ENCODE measurements around the gene AK2. TPM values are rescaled to one million over a fixed set of nuclear protein-coding genes. Genes with fewer than 3 reads are reported as not detected.
"Not testable (repeated sequence)": the region's sequence is repeated elsewhere in the genome, so short reads cannot be mapped to it uniquely, and the experiment has no call there.

AK2 gene
- total and polyA plus RNA-seq, 9 donors, result 52.9 to 150 (median 115) TPM

GRCh38 chr1:33030575-33030974 lies 6.1 kb downstream of the AK2 start:
- 94 to 95% (median 94%) methylated on average over 2 of the region's 2 CpGs for WGBS, 3 donors
- Histone ChIP-seq H3K4me1 (ENCODE audit: insufficient read depth) (peaks cover 2% of the 10 kb centered on the region), H3K36me3 (no peaks in the 10 kb centered on the region), H3K27me3 (no peaks in the 10 kb centered on the region), H3K27ac (no peak overlapping the region), H3K9me3 (no peaks in the 10 kb centered on the region), H3K4me3 (no peak overlapping the region)
- DNase-seq, result no peak
- intact Hi-C loops (cut with DNase I), result no loop called here
- no peak for TF ChIP-seq POLR2A (IDR thresholded peaks at IDR 0.05)
- TF ChIP-seq CTCF (IDR thresholded peaks at IDR 0.05), result no peak
- TF ChIP-seq EP300 (IDR thresholded peaks at IDR 0.05), result no peak

- Histone ChIP-seq H3K4me3 (no peak overlapping the region), H3K27me3 (no peaks in the 10 kb centered on the region), H3K36me3 (no peaks in the 10 kb centered on the region), H3K4me1 (ENCODE audit: insufficient read depth) (peaks cover 1% of the 10 kb centered on the region), H3K27ac (no peak overlapping the region), H3K9me3 (no peaks in the 10 kb centered on the region)
- no peak for TF ChIP-seq EP300 (IDR thresholded peaks at IDR 0.05)
- TF ChIP-seq CTCF (IDR thresholded peaks at IDR 0.05), result no peak
- no peak for TF ChIP-seq POLR2A (IDR thresholded peaks at IDR 0.05)
- intact Hi-C loops (cut with DNase I), result no loop called here
- WGBS, 3 donors, result 88 to 95% (median 95%) methylated on average over 5 of the region's 5 CpGs
- DNase-seq, result no peak
Observed at GRCh38 chr1:33029921-33030320, 6.8 kb downstream of the AK2 start.

- no peak overlapping the region for H3K27ac ChIP-seq
- H3K27me3 ChIP-seq, result no peaks in the 10 kb centered on the region
- H3K36me3 ChIP-seq, result no peaks in the 10 kb centered on the region
- H3K9me3 ChIP-seq, result no peaks in the 10 kb centered on the region
- intact Hi-C loops (cut with DNase I), result no loop called here
- peaks cover 1% of the 10 kb centered on the region for H3K4me1 ChIP-seq (ENCODE audit: insufficient read depth)
- no peak for TF ChIP-seq CTCF (IDR thresholded peaks at IDR 0.05)
- TF ChIP-seq EP300 (IDR thresholded peaks at IDR 0.05), result no peak
- H3K4me3 ChIP-seq, result no peak overlapping the region
- no peak for DNase-seq
- WGBS, 3 donors, result 90 to 96% (median 92%) methylated on average over 4 of the region's 4 CpGs
Observed at GRCh38 chr1:33029209-33029608, 7.5 kb downstream of the AK2 start.

GRCh38 chr1:33025761-33026160 lies 10.9 kb downstream of the AK2 start:
- no peaks in the 10 kb centered on the region for H3K27me3 ChIP-seq
- no peak for DNase-seq
- no peak overlapping the region for H3K27ac ChIP-seq
- H3K4me1 ChIP-seq (ENCODE audit: insufficient read depth), result no peaks in the 10 kb centered on the region
- H3K4me3 ChIP-seq, result no peak overlapping the region
- intact Hi-C loops (cut with DNase I), result no loop called here
- no peak for TF ChIP-seq CTCF (IDR thresholded peaks at IDR 0.05)
- TF ChIP-seq POLR2A (IDR thresholded peaks at IDR 0.05), result no peak
- TF ChIP-seq EP300 (IDR thresholded peaks at IDR 0.05), result no peak
- no peaks in the 10 kb centered on the region for H3K9me3 ChIP-seq
- 64 to 82% (median 73%) methylated on average over 4 of the region's 4 CpGs for WGBS, 3 donors
- no peaks in the 10 kb centered on the region for H3K36me3 ChIP-seq

GRCh38 chr1:33025180-33025569 lies 11.5 kb downstream of the AK2 start:
- 67 to 88% (median 76%) methylated on average over 1 of the region's 1 CpG for WGBS, 3 donors
- intact Hi-C loops (cut with DNase I), result no loop called here

GRCh38 chr1:33024430-33025179 lies 12.1 kb downstream of the AK2 start:
- 92 to 95% (median 94%) methylated on average over 6 of the region's 6 CpGs for WGBS, 3 donors
- H3K36me3 ChIP-seq; H3K27me3 ChIP-seq; H3K9me3 ChIP-seq; H3K4me1 ChIP-seq (ENCODE audit: insufficient read depth); intact Hi-C loops (cut with DNase I); H3K27ac ChIP-seq; DNase-seq; H3K4me3 ChIP-seq: not testable (repeated sequence)

More at GRCh38 chr1:33025180-33025569, 11.5 kb downstream of the AK2 start:
- H3K9me3 ChIP-seq, result no peaks in the 10 kb centered on the region
- DNase-seq, result no peak
- H3K27me3 ChIP-seq, result no peaks in the 10 kb centered on the region
- H3K4me3 ChIP-seq, result no peak overlapping the region
- TF ChIP-seq EP300 (IDR thresholded peaks at IDR 0.05), result no peak
- TF ChIP-seq POLR2A (IDR thresholded peaks at IDR 0.05), result no peak
- TF ChIP-seq CTCF (IDR thresholded peaks at IDR 0.05), result no peak
- no peaks in the 10 kb centered on the region for H3K4me1 ChIP-seq (ENCODE audit: insufficient read depth)
- no peaks in the 10 kb centered on the region for H3K36me3 ChIP-seq
- no peak overlapping the region for H3K27ac ChIP-seq
